GM21737 (cell line): ENCODE data around the gene NR1I3.
A peak's percentile ranks its signal among the peaks of the same experiment; 100 is the strongest.
"Not testable (repeated sequence)": the region's sequence is repeated elsewhere in the genome, so short reads cannot be mapped to it uniquely, and the experiment has no call there.

ENCODE experiments used
- ATAC-seq: cut with Tn5 transposase; IDR thresholded peaks from one replicate; pipeline ENCODE4 v1.9.1; 2021; ENCODE audit warnings: mild to moderate bottlenecking, moderate library complexity; ENCODE audit not compliant: unreplicated experiment

The NR1I3 gene

GRCh38 chr1:161238039-161238473 is at the start of gene NR1I3:
NR1I3 (minus strand) TSS chr1:161238203; CDS start chr1:161236565, 1,638 bp downstream.
- ATAC-seq, result no peak

GRCh38 chr1:161287482-161288054 is 49.6 kb upstream of the NR1I3 start:
- ATAC-seq, result no peak

GRCh38 chr1:161285521-161285920 is 47.5 kb upstream of the NR1I3 start:
- no peak for ATAC-seq

- no peak for ATAC-seq
Observed at GRCh38 chr1:161285113-161285512, 47.1 kb upstream of the NR1I3 start.

- ATAC-seq, result no peak
Observed at GRCh38 chr1:161282991-161283390, 45.0 kb upstream of the NR1I3 start.

- no peak for ATAC-seq
Observed at GRCh38 chr1:161274874-161275273, 36.9 kb upstream of the NR1I3 start.

GRCh38 chr1:161273402-161273801 is 35.4 kb upstream of the NR1I3 start:
- ATAC-seq, result no peak

- ATAC-seq, result no peak
Observed at GRCh38 chr1:161267321-161267720, 29.3 kb upstream of the NR1I3 start.

- no peak for ATAC-seq
Observed at GRCh38 chr1:161266836-161267235, 28.8 kb upstream of the NR1I3 start.

- ATAC-seq, result no peak
Observed at GRCh38 chr1:161266202-161266601, 28.2 kb upstream of the NR1I3 start.

GRCh38 chr1:161265305-161265704 is 27.3 kb upstream of the NR1I3 start:
- ATAC-seq, result no peak

- ATAC-seq, result no peak
Observed at GRCh38 chr1:161261261-161262235, 23.5 kb upstream of the NR1I3 start.

GRCh38 chr1:161260376-161261260 is 22.6 kb upstream of the NR1I3 start:
- ATAC-seq, result no peak

- ATAC-seq, result no peak
Observed at GRCh38 chr1:161259765-161260164, 21.8 kb upstream of the NR1I3 start.

GRCh38 chr1:161259345-161259702 is 21.3 kb upstream of the NR1I3 start:
- ATAC-seq, result no peak

GRCh38 chr1:161258439-161259344 is 20.7 kb upstream of the NR1I3 start, which contains the start of gene PCP4L1:
PCP4L1 (plus strand) TSS chr1:161258745; CDS start chr1:161258975, 230 bp downstream.
- ATAC-seq, result peak; percentile 67

GRCh38 chr1:161257109-161257508 is 19.1 kb upstream of the NR1I3 start:
- not testable (repeated sequence) for ATAC-seq

- ATAC-seq, result not testable (repeated sequence)
Observed at GRCh38 chr1:161255955-161256520, 18.0 kb upstream of the NR1I3 start.

- ATAC-seq, result not testable (repeated sequence)
Observed at GRCh38 chr1:161255302-161255701, 17.3 kb upstream of the NR1I3 start.

- no peak for ATAC-seq
Observed at GRCh38 chr1:161251579-161251978, 13.6 kb upstream of the NR1I3 start.
